ENCODE results near the gene HRAS. TPM values are rescaled to one million over a fixed set of nuclear protein-coding genes. Genes with fewer than 3 reads are reported as not detected.
A peak's percentile ranks its signal among the peaks of the same experiment; 100 is the strongest.

The HRAS gene
- 37.2 and 43.9 TPM in 2 replicates for total RNA-seq

DNA sequence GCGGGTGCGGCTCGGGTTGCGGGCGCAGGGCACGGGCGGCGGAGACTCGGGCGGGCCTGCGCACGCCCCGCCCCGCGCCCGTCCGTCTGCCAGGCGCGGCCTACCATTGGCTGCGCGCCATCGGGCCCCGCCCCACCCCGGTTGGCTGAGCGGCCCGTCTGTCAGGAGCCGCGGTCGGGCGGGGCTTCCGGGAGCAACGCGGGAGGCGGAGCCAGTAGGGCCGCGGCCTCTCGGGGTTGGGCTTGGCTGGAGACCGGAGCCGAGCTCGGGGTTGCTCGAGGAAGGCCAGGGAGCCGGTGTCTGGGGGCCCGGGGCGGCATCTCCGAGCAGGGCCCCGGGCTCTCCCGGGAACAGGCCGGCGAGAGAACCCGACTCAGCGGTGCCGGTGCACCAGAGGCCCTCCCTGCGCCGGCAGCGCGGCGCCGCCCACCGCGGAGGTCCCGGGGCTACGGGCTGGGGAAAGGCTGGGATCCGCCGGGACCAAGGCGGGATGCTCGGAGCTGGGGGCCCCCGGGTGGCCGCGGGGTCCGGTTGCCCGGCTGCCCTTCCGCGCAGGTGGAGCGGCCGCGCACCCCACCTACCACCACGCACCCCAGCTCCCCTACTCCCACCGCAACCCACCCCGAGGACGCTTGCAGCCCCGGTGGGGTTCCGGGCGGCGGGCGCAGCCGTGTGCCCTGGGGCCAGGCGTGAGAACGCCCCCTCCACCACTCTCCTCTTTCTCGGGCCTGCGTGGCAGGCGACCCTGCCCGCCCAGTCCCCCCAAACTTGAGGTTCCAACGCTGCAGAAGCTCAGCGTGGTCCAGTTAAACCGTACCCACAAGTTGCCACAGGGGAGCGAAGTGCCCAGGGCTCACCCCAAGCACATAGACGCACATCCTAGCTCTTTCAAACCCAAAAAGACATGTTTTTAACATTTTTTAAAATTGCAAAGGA, at the start of gene HRAS:
Gene HRAS (minus strand): TSS at position 58 of the 936 bp plus-strand sequence.
- TF ChIP-seq, protein P1, sequence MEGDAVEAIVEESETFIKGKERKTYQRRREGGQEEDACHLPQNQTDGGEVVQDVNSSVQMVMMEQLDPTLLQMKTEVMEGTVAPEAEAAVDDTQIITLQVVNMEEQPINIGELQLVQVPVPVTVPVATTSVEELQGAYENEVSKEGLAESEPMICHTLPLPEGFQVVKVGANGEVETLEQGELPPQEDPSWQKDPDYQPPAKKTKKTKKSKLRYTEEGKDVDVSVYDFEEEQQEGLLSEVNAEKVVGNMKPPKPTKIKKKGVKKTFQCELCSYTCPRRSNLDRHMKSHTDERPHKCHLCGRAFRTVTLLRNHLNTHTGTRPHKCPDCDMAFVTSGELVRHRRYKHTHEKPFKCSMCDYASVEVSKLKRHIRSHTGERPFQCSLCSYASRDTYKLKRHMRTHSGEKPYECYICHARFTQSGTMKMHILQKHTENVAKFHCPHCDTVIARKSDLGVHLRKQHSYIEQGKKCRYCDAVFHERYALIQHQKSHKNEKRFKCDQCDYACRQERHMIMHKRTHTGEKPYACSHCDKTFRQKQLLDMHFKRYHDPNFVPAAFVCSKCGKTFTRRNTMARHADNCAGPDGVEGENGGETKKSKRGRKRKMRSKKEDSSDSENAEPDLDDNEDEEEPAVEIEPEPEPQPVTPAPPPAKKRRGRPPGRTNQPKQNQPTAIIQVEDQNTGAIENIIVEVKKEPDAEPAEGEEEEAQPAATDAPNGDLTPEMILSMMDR (IDR thresholded peaks at IDR 0.05), result no peak
- Mint-ChIP-seq H3K9me3 (no peaks in the 10 kb centered on the region), H3K27me3 (no peaks in the 10 kb centered on the region), H3K4me3 (peak within 1 kb of the TSS; percentile 90), H3K4me1 (peaks cover 26% of the 10 kb centered on the region), H3K36me3 (ENCODE audit: low read depth) (peaks cover 21% of the 10 kb centered on the region), H3K27ac (peak within 1 kb of the TSS; percentile 96)
- intact Hi-C loops (cut with micrococcal nuclease), result loop anchor here (1.0 to 10.0 kb wide), 7 partner anchors 33 to 379 kb away; partner anchors contain the start of genes CHID1, PIDD1 and PTDSS2
- peak; percentile 78 for ATAC-seq (ENCODE audit: low read depth)
- ChIA-PET POLR2A (interaction anchor here (0.5 to 3.6 kb wide), 26 partner anchors 10 to 328 kb away, joined by 3 to 45 read pairs (median 6); partner anchors contain the start of genes BET1L, DEAF1, IRF7 and LMNTD2), CTCF (interaction anchor here (1.6 kb wide), 1 partner anchor 17 kb away, joined by 7 read pairs; no protein-coding TSS in a partner anchor)
- peak; percentile 98 for DNase-seq

DNA sequence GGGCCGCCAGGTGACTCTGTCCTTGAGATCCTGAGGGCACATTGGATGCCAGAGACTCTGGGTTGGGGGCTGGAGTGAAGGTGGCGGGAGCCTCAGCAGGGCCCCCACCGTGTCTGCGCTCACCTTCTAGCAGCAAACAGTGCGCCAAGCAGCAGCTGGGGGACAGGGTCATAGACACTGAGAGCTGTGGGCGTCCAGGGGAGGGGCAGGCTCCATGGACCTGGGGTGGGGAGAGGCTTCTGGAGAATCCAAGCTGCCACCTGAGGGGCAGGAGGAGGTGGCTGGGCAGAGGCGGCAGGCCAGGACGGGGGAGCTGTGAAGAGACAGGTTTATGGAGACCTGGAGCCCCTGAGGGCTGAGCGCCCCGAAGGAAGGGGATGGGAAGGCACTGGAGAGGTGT, 48.9 kb upstream of the HRAS start:
- POLR2A ChIA-PET, result interaction anchor here (0.7 kb wide), 1 partner anchor 29 kb away, joined by 13 read pairs; no protein-coding TSS in a partner anchor
- ATAC-seq (ENCODE audit: low read depth), result no peak
- no peak for DNase-seq
- Mint-ChIP-seq H3K9me3 (no peaks in the 10 kb centered on the region), H3K4me1 (peaks cover 13% of the 10 kb centered on the region), H3K27me3 (no peaks in the 10 kb centered on the region), H3K36me3 (ENCODE audit: low read depth) (peaks cover 57% of the 10 kb centered on the region), H3K27ac (no peak overlapping the region), H3K4me3 (no peak overlapping the region)
- intact Hi-C loops (cut with micrococcal nuclease), result no loop called here
- CTCF ChIA-PET, result no interaction called here
- TF ChIP-seq, protein P1 (IDR thresholded peaks at IDR 0.05), result no peak

- ChIA-PET CTCF (no interaction called here), POLR2A (no interaction called here)
- ATAC-seq (ENCODE audit: low read depth) (no peak), DNase-seq (no peak)
- no peaks in the 10 kb centered on the region for H3K27me3 Mint-ChIP-seq
- H3K9me3 Mint-ChIP-seq, result no peaks in the 10 kb centered on the region
- TF ChIP-seq, protein P1 (IDR thresholded peaks at IDR 0.05), result no peak
- H3K4me1 Mint-ChIP-seq, result peaks cover 36% of the 10 kb centered on the region
- no peak overlapping the region for H3K27ac Mint-ChIP-seq
- H3K36me3 Mint-ChIP-seq (ENCODE audit: low read depth), result peaks cover 36% of the 10 kb centered on the region
- no peak overlapping the region for H3K4me3 Mint-ChIP-seq
- intact Hi-C loops (cut with micrococcal nuclease), result no loop called here
Measured at GRCh38 chr11:581752-582151, 46.4 kb upstream of the HRAS start.

GRCh38 chr11:581342-581741, 46.0 kb upstream of the HRAS start:
- Mint-ChIP-seq H3K36me3 (ENCODE audit: low read depth) (peaks cover 32% of the 10 kb centered on the region), H3K4me3 (no peak overlapping the region), H3K27me3 (no peaks in the 10 kb centered on the region), H3K4me1 (peaks cover 36% of the 10 kb centered on the region), H3K27ac (no peak overlapping the region), H3K9me3 (no peaks in the 10 kb centered on the region)
- POLR2A ChIA-PET, result no interaction called here
- TF ChIP-seq, protein P1 (IDR thresholded peaks at IDR 0.05), result no peak
- CTCF ChIA-PET, result no interaction called here
- intact Hi-C loops (cut with micrococcal nuclease), result no loop called here
- no peak for ATAC-seq (ENCODE audit: low read depth)
- no peak for DNase-seq
